Kidney tubule cell (primary cell): ENCODE results near the gene RGS2.
A peak's percentile ranks its signal among the peaks of the same experiment; 100 is the strongest.

Source experiments
- DNase-seq: peaks from one replicate; pipeline ENCODE4 v3.0.0-alpha.2; 2018; ENCODE audit warnings: low spot score

The RGS2 gene, protein sequence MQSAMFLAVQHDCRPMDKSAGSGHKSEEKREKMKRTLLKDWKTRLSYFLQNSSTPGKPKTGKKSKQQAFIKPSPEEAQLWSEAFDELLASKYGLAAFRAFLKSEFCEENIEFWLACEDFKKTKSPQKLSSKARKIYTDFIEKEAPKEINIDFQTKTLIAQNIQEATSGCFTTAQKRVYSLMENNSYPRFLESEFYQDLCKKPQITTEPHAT

DNA sequence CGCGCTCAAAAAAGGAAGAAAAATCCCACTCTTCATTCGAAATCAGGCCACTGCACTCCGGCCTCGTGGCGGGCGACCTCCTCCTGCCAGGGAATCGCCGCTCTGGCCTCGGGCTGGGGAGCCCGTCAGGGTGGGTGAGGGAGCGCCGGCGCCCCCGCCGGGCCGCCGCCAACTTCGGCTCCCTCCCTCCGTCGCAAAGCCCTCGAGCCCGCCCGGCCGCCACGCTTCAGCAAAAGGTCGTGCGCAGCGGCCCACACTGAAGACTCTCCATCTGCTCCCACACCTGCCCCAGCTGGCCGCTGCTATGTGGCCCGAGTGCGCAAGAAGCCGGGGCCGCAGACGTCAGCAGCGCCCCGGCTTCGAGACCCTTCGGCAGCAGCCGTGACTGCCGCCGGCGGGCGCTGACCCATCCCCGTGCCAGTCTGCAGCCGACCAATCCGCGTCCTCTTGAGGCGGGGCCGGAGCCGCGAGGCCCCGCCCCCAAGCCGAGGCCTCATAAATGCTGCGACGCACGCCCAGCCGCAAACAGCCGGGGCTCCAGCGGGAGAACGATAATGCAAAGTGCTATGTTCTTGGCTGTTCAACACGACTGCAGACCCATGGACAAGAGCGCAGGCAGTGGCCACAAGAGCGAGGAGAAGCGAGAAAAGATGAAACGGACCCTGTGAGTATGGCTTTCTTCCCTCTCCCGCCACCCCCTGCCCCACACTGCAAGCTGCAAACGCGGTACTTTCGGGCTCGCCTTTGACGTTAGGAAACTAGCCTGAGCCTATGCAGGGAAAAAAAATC, at the start of gene RGS2:
Gene RGS2, plus strand, starts transcription at position 522 of the 789 bp plus-strand sequence. Its CDS starts 33 bp downstream, at position 555.
- DNase-seq = peak; percentile 92

DNA sequence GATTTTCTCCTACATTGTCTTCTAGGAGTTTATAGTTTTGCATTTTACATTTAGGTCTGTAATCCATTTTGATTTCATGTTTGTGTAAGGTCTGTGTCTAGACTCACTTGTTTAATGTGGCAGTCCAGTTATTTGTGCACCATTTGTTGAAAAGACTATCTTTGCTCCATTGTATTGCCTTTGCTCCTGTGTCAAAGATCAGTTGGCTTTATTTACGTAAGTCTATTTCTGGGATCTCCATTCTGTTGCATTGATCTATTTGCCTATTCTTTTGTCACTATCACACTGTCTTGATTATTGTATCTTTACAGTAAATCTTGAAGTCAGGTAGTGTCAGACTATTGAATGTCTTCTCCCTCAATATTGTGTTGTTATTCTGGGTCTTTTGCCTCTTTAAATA, 49.7 kb upstream of the RGS2 start:
- no peak for DNase-seq

DNA sequence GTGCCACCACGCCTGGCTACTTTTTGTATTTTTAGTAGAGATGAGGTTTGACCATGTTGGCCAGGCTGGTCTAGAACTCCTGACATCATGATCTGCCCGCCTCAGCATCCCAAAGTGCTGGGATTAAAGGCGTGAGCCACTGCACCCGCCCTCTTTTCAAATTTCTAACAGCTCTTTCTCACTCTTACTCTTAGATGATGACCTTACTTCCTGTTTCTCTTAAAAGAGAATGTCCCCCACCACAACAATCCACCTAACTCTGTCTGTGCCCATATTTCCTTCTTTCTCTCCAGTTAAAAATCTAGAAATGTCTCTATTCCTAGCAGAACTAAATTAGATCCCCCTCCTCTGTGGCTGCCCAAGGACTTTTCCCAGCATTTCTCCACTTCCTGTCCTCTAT, 46.6 kb upstream of the RGS2 start:
- no peak for DNase-seq

DNA sequence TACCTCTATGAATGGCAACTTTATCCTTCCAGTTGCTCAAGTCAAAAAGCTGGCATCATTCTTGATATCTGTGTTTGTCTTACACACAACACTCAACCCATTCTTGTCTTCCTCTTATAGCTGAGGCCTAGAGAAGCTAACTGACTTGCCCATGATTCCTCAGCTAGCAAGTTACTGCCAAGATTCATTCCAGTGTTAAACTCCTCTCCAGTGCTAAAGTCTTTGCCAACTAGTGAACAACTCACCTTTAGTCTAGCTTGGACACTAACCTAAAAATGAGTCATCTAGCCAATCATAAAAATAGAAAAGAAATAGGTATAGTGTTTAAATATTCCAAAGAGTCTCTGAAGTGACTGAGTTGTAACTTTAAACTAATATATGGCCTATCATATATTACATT, 45.6 kb upstream of the RGS2 start:
- DNase-seq = peak; percentile 33

DNA sequence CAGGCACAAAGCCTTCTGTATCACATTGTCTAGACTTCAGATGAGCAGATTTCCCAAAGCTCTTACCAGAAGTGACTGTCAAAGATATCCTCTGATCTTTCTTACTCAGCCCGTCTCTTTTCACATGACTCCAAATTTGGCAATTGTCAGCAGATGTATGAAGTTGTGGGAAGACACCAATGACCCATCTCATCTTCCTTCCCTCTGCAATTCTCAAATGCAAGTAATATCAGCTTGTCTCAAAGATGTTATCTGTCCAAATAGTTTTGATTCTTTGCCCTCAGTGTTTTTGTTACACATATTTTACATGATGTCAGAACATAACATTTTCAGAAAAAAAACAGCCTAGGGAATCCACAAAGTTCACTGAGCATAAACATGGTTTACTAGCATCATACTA, 45.1 kb upstream of the RGS2 start:
- DNase-seq = no peak

DNA sequence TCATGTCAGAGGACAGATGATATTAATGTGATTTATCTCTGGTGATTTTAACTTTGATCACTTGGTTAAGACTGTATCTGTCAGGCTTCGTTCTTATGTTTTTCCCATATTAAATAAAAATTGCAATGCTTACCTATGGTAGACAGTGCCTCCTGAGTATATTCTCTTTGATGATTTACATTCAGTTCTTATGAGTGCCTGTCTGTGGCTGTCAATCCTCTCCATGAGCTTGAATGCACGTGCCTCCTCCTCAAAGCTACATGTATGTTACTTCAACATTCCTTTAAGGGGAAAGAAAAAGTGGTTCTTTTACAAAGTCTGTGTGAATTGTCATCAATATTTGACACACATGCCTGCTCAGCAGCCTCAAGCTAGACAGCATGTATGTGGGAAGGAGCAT, 44.2 kb upstream of the RGS2 start:
- no peak for DNase-seq

DNA sequence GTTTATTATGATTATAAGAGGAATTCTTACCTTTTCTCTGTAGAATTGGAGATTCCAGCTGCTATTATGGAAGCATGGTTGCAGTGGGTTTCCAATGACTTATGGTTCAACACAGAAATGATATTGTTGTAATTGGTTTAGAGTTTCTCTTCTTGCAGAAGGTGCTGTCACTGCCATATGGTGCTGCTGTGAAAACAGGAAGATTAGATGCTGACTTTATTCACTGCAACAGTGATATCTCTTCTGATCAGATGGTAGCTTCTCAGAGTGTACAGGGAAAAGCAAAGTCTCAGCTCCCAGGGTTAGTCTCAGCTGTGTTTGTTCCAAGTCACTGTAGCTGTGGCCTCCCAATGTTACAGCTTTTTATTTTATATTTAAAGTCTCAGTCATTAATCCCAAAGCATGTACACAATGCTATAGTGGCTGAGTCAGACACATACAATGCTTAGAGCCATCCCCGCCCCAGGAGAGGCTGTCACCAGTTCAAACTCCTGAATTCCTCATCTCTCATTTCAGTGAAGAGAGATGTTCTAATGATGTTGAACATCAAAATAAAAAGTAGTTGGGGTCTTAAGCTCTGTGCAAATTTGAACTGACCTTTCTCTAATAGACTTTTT, 42.7 kb upstream of the RGS2 start:
- no peak for DNase-seq

DNA sequence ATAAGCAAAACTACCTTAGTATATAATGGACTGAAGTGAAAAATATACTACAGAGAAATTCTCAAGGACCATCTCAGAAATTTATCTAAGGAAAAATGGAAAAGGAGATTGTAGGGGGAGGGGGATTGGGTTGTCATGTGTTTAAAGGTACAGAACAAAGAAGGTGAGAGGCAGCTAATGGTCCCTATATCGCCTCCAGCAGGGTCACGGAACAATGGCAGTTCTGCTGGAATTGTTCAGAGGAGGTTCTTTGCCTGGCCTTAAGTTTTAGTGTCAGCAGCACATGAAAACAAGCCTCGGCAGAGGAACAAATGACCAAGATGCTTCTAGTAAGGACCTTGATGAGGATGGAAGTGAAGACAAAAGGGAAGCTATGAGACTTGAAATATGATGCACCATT, 42.0 kb upstream of the RGS2 start:
- no peak for DNase-seq

DNA sequence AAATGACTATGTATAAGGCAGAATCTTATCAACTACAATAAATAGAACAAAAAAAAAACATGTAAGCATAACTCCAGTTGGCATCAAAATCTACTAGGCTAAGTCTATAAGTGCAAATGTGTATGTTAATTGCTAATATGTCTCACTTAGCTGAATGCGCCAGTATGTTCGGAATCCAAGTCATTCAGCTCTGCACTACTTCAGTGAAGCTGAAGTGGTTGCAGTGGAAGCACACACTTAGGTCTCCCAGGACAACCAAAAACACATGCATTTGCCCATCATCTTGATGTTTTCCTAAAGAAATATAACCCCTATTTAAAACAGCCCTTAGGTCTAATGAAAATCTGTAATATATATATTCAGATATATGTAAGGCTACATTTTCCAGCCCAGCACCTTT, 41.0 kb upstream of the RGS2 start:
- no peak for DNase-seq

DNA sequence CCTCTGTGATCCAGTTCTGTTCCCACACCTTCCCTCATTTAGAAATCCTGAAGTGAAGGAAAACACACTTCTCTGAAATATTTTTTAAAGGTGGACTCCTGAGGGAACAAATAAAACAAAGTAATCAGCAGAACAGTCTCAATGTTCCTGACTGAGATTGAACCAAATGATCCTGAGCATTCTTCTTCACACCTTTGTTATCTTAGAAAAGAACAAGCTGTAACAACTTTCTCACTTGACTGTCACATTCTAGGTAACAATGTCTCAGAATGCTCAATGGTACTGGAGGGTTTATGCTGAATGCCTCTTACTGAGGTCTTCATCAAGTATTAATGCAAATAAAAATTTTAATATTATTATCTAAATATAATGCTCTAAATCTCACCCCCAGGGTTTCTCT, 40.4 kb upstream of the RGS2 start:
- no peak for DNase-seq

DNA sequence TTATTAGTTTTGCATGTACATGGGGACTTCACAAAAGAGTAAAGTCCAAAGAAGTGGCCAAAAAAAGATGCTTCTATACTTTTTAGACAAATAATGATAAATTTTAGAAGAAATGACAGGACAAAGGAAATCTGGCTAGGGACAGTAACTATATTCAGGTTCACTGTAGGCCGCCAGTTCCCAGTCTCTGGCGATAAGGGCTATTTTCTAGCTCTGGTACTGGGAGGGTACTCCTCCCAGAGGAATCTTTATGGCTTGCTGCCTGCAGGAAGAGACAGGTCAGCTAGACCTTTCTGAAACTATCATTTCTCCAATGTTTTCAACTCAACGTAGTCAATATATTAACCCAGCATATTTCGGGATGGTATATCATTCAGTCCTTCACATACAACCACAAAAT, 37.5 kb upstream of the RGS2 start:
- no peak for DNase-seq

DNA sequence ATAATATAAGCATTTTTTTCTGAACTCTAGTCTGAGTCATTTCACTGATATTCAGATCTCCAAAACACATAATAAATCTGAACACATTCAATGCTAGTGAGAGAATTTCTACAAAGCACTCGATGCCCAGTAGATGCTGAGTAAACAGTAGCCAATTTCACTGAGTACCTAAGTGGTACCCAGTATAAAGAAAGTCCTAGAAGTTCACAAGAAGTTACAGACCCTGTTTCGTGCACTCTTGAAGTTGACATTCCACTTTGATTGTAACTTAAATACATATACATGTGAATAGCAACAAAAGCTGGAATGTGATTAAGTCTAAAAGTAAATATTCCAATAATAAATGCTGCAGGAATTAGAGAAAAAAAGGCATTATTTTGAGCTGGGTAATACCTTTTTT, 33.2 kb upstream of the RGS2 start:
- no peak for DNase-seq

DNA sequence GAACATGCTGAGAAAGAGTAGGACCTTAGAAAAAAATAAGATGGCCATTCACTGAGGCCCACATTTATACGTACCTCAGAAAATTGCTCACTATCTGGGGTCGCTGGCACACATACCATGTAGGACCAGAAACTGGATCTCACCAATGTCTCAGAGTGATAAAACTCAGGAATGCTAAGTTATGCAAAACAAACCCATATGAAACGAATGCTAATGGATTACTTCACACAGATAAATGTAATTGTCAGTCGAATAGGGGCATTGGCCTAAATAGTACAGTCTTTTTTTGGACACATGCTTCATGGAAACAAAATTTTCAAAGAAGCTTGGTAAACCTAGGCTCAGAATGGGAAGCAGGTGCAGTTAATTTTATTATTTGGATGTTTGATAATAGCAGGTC, 32.6 kb upstream of the RGS2 start:
- no peak for DNase-seq

DNA sequence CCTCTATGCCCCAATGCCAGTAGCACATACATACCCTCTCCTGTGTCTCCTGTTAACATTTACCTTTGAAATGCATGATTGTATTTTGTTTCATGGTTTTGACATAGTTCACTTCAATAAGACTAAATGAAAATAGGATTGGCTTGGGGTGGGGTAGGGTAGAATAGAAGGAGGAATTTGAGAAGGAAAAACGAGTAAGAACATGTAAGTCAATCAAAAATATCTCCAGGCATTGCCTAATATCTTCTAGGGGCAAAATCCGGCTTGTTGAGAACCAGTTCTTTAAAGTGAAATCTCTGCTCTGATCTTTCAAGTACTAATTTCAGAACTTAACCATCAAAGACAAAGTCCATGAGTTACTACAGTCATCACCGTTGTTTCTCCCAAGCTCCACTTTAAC, 31.8 kb upstream of the RGS2 start:
- no peak for DNase-seq

DNA sequence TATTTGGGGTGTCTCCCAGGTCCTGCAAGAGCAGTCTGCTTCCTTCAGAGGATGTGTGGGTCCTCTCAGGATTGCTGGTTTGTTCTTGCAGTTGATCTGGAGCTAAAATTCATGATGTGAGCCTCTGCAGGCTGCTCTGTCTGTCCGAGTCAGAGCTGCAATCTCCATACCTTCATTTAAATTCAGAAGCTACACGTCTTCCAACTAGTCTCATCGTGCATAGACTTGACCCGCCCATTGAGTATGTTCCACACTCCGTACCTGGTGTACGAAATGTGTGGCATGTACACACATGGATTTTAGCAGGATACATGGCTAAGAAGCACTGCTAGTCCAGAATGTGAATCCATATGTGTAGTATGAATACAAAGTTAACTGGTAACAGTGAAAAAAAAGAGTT, 25.0 kb upstream of the RGS2 start:
- DNase-seq = no peak

DNA sequence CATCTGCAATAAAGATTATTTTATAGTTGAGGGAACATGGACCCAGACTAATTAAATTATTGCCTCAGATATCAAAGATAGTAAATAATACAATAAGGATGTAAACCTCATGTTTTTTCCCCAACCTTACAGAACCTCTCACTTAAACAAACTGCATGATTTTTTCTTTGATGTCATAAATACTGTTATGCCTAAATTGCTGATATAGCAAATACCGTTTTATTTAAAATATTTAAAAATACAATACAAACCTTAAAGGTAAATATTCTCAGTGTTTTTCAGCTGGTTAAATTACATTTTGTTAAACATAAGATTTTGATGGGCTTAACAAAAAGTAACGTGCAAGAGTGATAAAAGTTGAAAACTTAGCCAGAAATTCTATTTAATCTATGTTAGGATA, 24.4 kb upstream of the RGS2 start:
- DNase-seq = no peak

DNA sequence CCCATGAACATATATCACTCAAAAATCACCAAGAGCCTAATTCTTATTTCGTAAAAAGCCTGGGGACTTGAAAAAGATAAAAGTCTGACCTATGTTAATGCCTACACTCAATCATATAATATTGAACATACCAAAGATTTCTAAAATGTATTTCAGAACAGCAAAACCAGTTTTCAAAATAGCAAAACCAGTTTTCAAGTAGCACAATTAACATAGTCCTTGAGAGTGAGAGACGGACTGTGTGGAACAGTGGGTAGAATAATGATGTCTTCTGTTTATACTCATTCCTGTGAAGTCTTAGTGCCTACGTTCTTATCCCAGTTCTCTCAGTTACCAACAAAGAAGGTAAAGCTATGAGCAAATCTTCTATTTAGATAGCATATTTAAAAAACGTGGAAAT, 22.3 kb upstream of the RGS2 start:
- DNase-seq = no peak

DNA sequence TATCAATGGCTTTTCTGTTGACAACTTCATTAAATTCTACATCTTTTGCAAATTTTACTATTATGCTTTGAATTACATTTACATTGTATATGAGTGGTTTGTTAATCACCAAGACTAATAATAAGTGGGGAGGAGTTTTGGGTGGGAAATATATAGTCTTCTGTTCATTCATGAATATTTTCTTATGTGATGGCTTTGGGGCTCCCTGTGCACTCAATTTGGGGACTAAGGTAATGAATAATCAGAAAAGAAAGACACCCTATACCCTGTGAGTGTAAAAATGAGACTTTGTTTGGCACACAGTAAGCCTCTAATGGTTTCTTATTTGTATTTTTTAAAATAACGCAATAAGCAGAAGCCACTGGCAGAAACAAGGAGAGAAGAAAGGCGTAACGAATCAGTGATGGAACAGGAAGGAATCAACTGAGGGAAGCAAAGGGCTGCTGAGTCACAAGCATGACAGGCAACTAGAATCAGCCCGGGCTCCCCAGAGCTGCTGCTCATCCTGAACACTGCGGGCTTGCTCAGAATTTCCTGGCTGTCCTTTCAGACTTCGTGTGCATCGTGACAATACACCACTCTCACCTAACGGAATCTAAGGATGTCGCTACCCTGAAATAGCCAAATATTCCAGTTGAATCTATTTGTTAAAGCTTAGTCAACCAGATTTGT, 20.8 kb upstream of the RGS2 start:
- peak; percentile 71 for DNase-seq

DNA sequence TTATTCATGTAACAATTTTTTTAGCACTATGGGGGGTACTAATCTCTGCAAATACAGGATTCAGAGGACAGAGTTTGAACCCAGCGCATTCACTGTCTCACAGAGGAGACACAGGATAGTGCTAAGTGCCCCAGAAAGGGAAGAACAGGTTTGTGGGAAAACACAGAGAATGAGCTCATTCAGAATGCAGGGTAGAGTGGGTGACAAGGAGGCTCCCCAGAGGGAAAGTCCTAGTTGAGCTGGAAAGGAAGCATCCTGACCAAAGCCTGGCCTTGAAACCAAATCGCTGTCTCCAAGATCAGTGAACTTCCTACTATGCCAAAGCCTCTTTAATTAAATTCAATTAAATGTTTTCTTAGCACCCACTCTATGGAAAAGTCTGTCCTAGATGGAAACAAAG, 19.0 kb upstream of the RGS2 start:
- peak; percentile 37 for DNase-seq

DNA sequence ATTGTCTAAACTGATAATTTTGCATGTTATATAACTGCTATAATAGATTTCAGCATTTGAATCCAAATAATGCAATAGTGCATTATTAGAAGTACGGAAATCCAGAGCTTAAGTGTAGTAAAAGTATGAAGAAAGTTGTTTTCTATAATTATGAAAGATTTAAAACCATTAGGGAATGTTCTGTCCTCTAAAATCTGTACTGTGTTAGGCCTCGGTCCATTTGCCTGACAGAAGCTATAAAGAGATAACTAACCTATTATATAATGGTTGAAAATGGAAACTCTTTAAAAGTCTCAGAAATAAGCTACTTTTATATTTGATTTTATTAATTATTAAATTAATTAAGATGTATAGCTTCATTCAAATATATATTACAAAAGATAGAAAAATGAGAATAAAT, 16.2 kb upstream of the RGS2 start:
- DNase-seq = no peak

DNA sequence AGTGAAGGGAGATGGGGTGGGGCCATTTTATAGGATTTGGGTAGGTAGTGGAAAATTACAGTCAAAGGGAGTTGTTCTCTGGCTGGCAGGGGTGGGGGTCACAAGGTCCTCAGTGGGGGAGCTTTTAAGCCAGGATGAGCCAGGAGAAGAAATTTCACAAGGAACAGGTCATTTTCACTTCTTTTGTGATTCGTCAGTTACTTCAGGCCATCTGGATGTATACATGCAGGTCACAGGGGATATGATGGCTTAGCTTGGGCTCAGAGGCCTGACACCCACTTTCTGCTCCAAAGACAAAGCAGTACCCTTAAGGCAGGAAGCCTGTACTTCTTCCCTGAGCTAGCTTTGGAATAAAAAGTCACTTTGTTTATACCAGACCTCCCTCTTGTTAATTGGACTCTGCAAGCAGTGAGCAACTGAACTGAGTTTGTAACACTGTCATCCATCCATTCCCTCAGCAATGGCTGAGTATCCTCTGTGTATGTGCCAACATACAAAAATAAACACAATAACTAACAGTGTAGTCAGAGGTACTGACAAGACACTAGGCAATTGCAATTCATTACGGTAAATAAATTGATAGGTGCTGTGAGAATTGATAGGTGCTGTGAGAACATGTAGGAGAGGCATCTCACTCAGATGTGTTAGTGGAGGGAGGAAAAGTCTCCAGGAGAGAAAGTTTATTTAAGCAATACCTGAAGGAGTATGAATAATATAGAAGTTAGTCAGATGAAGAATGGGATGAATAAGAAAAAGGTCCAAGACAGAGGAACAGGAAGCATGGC, 14.7 kb upstream of the RGS2 start:
- DNase-seq = peak; percentile 26

DNA sequence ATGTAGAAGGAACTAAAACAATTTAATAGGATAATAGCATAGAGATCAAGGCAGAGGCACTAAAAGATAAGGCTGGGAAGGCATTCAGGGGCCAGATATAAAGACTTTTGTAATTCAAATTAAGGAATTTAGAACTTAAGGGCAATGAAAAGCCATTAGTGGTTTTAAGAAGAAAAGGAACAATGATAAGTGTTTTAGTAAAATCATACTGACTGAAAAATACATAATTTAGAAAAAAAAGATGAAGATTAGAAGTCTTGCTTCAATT, 14.1 kb upstream of the RGS2 start:
- DNase-seq = no peak
